ENCODE measurements around the gene FGF12.

Gene FGF12

DNA sequence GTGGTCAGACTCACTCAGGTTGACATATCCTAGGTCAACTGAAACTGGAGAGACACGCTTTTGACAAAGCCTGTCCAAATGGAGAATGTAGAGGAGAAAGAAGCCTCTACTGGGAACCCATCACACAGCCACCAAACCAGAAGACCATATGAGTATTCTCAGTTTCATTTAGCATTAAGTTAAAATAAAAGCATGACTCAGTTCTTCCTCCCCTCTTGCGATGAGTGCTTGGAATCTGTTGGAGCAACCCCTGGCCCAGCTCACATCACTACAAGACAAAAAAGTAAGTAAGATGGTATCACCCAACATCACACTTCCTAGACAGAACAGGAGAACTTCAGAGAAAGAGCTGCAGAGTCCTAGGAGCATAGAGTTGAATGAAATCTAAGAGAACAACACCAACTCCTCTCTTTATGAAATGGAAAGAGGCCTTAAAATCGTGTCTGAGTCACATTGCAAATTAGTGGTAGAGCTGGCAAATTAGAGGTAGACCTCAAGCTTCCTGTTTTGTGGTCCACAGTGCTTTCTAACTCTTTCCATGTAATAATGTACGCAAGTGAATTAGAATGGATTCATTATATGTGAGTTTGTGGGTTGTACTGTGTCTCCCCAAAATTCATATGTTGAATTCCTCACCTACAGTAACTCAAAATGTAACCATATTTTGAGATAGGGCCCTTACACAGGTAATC, 51.2 kb downstream of the FGF12 start:
- no peak for DNase-seq

GRCh38 chr3:192655628-192656027, 71.7 kb downstream of the FGF12 start:
- DNase-seq, result no peak

- DNase-seq, result no peak
These were observed 72.3 kb downstream of the FGF12 start for GRCh38 chr3:192655040-192655439.

DNA sequence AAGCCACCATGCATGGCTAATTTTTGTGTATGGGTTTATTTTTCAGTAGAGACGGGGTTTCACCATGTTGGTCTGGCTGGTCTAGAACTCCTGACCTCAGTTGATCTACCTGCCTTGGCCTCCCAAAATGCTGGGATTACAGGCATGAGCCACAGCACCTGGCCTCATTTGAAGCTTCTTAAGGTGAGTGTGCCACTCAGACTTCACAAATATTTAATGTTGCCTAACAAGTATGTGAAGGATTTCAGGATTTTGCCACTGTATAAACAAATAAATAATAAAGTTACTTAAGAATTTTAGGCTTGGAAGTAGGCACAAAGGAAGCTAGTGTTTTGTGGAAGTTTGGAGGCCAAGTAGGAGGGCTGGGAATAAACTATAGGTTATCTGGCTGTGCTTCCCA, 73.5 kb downstream of the FGF12 start:
- no peak for DNase-seq

- no peak for DNase-seq
These were observed 74.6 kb downstream of the FGF12 start for GRCh38 chr3:192652727-192653126.

DNA sequence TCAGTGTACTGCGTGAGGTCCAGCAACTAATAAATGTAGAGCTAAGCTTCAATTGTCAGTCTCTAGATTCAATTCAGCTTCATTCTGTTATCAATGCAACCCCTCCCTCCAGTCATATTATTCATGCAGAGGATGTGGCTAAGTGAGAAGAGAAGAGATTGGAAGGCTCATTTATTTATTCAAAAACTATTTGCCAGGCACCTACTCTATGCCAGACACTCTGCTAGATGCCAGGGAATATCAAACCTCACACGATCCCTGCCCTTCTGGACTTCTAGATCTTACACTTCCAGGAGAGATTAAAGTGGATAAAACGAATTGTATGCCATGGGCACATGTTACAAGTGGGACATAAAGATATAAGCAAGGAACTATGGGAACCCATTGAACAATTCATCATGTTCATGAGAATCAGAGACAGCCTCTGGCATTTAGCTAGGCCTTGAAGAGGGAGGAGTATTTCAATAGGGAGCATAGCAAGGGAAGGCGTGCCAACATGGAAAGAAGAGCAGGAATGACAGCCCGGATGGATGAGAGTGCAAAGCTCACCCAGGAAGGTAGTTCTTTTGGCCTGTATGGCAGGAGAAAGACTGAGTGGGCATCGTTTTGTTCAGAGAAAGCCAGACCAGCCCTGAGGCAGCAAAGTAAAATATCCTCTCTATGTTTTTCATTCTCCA, 75.4 kb downstream of the FGF12 start:
- no peak for DNase-seq

- DNase-seq, result no peak
These were observed 81.9 kb downstream of the FGF12 start for GRCh38 chr3:192645437-192645836.

DNA sequence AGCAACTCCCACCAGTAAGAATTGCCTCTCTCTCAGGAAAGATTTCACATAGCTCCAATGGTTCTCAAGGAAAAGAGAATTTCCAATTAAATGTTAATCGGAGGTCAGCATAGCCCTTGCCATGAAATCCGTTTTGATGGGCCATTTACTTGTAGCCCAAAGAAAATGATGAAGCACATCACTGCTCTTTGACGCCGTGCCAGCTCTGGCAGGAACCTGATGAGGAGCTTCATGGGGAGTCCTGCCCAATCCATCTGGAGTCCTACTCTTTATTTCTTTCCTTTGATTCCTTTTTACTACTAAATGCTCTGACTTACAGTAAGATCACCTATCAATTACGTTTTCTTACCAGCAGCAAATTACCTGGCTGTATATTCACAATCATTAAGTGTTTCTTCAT, 84.7 kb downstream of the FGF12 start:
- no peak for DNase-seq

GRCh38 chr3:192641919-192642318, 85.4 kb downstream of the FGF12 start:
- DNase-seq, result no peak

DNA sequence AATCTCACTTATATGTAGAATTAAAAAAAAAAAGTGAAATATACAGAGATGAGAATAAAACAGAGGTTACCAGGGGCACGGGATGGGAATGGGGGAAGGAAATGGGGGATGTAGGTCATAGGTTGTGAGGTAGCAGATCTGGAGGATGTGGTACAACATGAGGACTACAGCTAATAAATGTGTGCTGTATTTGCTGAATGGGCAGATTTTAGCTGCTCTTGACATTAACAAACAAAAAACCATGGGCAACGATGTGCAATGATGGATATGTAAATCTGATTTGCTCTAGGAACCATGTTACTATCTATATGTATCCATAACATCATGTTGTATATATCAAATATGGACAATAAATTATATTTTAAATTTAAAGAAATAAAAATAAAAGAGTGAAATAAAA, 87.4 kb downstream of the FGF12 start:
- DNase-seq, result no peak

DNA sequence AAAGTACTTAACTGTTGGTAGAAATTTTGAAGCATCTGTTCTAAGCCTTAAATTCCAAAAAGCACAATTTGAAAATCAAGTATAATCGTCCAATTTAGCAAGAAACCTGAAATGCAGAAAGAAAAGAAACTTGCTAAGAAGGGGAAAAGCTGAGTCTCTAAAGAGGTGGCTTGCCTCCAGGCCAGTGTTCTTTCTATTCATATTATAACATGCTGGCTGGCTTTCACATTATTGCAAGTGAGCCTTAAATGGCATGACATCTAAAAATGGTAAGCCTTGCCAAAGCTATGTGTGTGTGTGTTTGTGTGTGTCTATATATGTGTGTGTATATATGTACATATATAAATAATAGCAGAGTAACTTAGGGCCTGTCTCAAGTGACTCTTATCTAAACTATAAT, 89.5 kb downstream of the FGF12 start:
- DNase-seq, result no peak

GRCh38 chr3:192636517-192637444, 90.6 kb downstream of the FGF12 start:
- no peak for DNase-seq

DNA sequence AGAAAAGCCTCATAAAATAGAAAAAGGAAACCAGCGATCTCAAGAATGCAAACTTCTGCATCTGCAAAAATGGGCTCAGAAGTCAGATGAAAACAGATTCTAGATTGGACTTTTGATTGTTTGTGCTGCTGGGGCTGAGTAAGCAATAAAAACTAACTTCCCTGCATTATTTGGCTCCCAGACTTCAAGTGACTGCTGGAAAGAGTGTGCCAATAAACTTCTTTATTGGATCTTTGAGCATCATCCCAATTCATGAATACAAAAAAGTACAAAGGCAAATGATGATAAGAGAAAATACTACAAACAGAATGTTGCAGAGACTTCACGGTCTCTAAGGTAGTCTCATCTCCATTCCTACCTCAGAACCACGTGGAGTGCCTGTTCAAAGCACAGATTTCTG, 97.9 kb downstream of the FGF12 start:
- no peak for DNase-seq

DNA sequence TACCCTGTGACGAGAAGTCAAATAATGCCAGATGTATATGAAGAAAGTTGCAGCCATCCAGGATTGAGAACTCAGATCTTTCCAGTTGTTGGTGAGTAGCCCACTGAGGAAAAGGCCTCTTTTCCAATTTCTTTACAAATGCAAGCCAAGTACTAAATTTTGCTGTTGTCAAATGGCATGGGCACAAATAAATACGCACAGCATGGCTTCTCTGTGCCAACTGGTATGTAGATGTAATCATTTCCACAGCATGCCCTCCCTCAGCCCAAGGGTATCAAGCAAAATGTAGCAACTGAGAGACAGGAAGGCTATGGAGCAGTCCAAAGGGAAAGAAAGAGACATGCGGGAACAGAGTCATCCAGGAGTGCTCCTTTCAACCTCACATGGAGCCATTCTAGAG, 105.4 kb downstream of the FGF12 start:
- no peak for DNase-seq

GRCh38 chr3:192620275-192620674, 107.1 kb downstream of the FGF12 start:
- DNase-seq, result no peak

DNA sequence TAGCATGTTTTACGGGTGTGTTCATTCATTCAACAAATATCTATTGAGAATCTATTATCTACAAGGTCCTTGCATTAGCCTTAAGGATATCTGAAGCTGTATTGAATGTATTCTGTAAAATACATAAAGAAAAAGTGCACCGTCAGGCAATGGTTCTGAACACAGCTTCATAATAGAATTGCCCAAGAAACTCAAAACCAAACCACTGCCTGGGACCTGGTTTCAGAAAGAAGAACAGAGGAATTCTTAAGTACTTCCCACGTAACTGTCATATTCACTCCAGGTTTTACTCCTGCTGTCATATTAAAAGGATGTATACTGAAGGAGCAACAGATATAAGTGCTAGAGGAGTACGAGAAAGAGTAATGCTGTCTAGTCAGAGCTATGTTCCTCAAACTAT, 115.9 kb downstream of the FGF12 start:
- DNase-seq, result no peak

GRCh38 chr3:192608726-192609600, 118.4 kb downstream of the FGF12 start:
- no peak for DNase-seq

- DNase-seq, result no peak
These were observed 119.5 kb downstream of the FGF12 start for GRCh38 chr3:192607798-192608197.

GRCh38 chr3:192597913-192598312, 129.4 kb downstream of the FGF12 start:
- no peak for DNase-seq

DNA sequence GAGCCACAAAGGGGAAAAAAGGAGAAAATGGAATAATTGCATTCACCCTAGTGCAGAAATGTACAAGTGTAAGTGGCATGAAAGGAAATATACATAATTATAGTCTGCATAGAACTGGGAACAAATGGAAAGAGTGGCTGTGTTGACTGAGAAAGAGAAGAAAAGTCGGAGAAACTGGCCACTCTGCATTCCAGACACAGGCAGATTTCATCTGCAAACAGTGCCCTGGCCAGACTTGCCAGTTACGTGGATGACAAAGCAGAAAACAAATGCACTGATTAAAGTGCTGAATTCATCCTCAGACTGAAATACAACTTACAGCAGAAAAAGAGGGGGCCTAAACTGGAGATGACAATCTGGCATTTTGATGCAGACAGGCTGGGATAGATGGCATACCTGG, 129.8 kb downstream of the FGF12 start:
- DNase-seq, result no peak

GRCh38 chr3:192578729-192579128, 148.6 kb downstream of the FGF12 start:
- no peak for DNase-seq

DNA sequence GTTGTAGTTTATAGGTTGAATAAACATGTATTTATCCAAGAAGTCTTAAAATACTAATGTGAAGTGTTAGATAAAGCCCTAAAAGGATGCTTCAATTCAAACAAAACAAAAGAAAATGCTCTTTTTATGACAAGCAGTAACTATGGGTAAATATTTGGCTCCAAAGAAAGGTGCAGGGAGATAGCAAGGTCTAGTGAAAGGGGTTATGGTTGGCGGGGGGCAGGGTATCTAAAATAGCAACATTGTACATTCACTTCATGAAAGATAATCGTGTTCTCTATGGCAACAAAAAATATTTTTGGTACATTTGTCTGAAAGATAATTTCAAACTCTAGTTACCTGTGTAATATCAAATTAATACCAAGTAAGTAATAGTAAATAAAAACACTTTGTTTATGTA, 149.5 kb downstream of the FGF12 start:
- no peak for DNase-seq

DNA sequence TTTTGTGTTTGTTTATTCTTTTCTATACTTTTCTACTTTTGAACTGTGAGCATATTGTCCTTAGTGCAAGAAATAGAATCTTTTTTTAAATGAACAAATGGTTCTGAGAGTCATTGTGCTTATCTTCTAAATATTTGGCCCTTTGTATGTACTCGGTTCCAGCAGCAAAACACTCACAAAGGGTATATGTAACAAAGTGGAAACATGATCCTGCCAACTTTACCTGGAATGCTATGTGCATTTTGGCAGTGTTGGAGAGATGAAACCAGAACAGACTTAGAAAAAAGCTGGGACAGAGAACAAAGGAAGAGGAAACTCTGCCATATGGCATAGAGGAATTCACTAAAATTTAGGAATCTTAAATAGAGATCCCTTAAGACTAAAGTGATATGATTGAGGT, 150.1 kb downstream of the FGF12 start:
- no peak for DNase-seq
